ENCODE results near the gene GRK3.
A peak's percentile ranks its signal among the peaks of the same experiment; 100 is the strongest.

GRK3 gene

GRCh38 chr22:25736378-25737011 lies 172.0 kb downstream of the GRK3 start:
- DNase-seq (peak; percentile 54), ATAC-seq (peak; percentile 90)

- ATAC-seq (no peak), DNase-seq (no peak)
These were observed 175.3 kb downstream of the GRK3 start for GRCh38 chr22:25739659-25740344.

GRCh38 chr22:25741692-25742626 lies 177.5 kb downstream of the GRK3 start, which contains the start of gene MYO18B:
TSS of gene MYO18B (plus strand) at chr22:25742188. CDS start at chr22:25761093, 18,905 bp downstream.
- ATAC-seq (no peak), DNase-seq (no peak)

GRCh38 chr22:25742918-25743708 lies 178.6 kb downstream of the GRK3 start:
- ATAC-seq (no peak), DNase-seq (no peak)

GRCh38 chr22:25744694-25745093 lies 180.2 kb downstream of the GRK3 start:
- DNase-seq (no peak), ATAC-seq (no peak)

GRCh38 chr22:25745341-25746011 lies 181.0 kb downstream of the GRK3 start:
- ATAC-seq (no peak), DNase-seq (no peak)

GRCh38 chr22:25746012-25746373 lies 181.5 kb downstream of the GRK3 start:
- peak; percentile 55 for ATAC-seq
- DNase-seq: no peak

GRCh38 chr22:25747245-25747944 lies 182.9 kb downstream of the GRK3 start:
- no peak for DNase-seq

GRCh38 chr22:25748140-25748539 lies 183.7 kb downstream of the GRK3 start:
- no peak for DNase-seq
- ATAC-seq: no peak

More at GRCh38 chr22:25747245-25747944, 182.9 kb downstream of the GRK3 start:
- ATAC-seq: no peak

GRCh38 chr22:25748704-25749103 lies 184.2 kb downstream of the GRK3 start:
- ATAC-seq (no peak), DNase-seq (no peak)

GRCh38 chr22:25749420-25750169 lies 185.1 kb downstream of the GRK3 start:
- DNase-seq: peak; percentile 26

GRCh38 chr22:25750569-25751173 lies 186.2 kb downstream of the GRK3 start:
- DNase-seq (no peak), ATAC-seq (no peak)

More at GRCh38 chr22:25749420-25750169, 185.1 kb downstream of the GRK3 start:
- peak; percentile 51 for ATAC-seq

GRCh38 chr22:25751174-25751581 lies 186.7 kb downstream of the GRK3 start:
- ATAC-seq: no peak
- no peak for DNase-seq

GRCh38 chr22:25752615-25753214 lies 188.2 kb downstream of the GRK3 start:
- DNase-seq (no peak), ATAC-seq (no peak)

GRCh38 chr22:25753252-25753651 lies 188.8 kb downstream of the GRK3 start:
- ATAC-seq (no peak), DNase-seq (no peak)

GRCh38 chr22:25754527-25755202 lies 190.2 kb downstream of the GRK3 start:
- ATAC-seq: no peak
- DNase-seq: no peak

- no peak for ATAC-seq
- no peak for DNase-seq
These were observed 193.2 kb downstream of the GRK3 start for GRCh38 chr22:25757686-25758085.

- no peak for ATAC-seq
- no peak for DNase-seq
These were observed 193.8 kb downstream of the GRK3 start for GRCh38 chr22:25758316-25758715.
